ENCODE results near the gene TNS3.

DNA sequence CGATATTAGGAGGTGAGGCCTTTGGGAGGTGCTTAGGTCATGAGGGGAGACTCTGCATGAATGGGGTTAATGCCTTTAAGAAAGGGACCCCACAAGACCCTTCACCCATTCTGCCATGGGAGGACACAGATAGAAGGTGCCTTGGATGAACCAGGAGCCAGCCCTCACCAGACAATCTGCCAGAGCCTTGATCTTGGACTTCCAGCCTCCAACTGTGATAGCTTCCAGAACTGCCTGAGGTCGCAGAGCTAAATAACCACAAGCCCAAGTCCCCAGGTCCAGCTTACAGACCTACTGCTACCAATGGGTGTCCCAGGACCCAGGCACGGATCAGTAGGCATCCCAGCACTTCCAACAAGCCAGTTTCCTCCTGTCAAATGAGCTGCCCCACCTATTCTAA, 37.5 kb downstream of the TNS3 start:
- TF ChIP-seq POLR2AphosphoS5 (IDR thresholded peaks at IDR 0.05; ENCODE audit: insufficient read depth, low read depth, low read length): no peak
- TF ChIP-seq, protein P1, sequence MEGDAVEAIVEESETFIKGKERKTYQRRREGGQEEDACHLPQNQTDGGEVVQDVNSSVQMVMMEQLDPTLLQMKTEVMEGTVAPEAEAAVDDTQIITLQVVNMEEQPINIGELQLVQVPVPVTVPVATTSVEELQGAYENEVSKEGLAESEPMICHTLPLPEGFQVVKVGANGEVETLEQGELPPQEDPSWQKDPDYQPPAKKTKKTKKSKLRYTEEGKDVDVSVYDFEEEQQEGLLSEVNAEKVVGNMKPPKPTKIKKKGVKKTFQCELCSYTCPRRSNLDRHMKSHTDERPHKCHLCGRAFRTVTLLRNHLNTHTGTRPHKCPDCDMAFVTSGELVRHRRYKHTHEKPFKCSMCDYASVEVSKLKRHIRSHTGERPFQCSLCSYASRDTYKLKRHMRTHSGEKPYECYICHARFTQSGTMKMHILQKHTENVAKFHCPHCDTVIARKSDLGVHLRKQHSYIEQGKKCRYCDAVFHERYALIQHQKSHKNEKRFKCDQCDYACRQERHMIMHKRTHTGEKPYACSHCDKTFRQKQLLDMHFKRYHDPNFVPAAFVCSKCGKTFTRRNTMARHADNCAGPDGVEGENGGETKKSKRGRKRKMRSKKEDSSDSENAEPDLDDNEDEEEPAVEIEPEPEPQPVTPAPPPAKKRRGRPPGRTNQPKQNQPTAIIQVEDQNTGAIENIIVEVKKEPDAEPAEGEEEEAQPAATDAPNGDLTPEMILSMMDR (IDR thresholded peaks at IDR 0.05; ENCODE audit: extremely low read depth in 1 of 2, insufficient read depth in 1 of 2, low read depth in 1 of 2, low read length in 2 of 2): no peak

Data from endothelial cell of umbilical vein (primary cell).